H1 (cell line): ENCODE data around the gene POMT2. TPM values are rescaled to one million over a fixed set of nuclear protein-coding genes. Genes with fewer than 3 reads are reported as not detected.
A peak's percentile ranks its signal among the peaks of the same experiment; 100 is the strongest.

Experiments used
- CTCF ChIA-PET: fragments of 300-600 bp; sonication (Branson Sonifier 250); formaldehyde crosslinking; loops from one replicate; lab custom pipeline; 2021; ENCODE audit not compliant: partially characterized antibody; lab: Charles Lee
- POLR2A ChIA-PET: fragments of 300-600 bp; sonication (Branson Sonifier 250); formaldehyde crosslinking; loops from one replicate; lab custom pipeline; 2021; ENCODE audit warnings: inconsistent platforms; ENCODE audit not compliant: partially characterized antibody; lab: Charles Lee
- DNase-seq, 2 experiments: peaks; one replicate each; pipeline versions ENCODE4 v3.0.0 to v3.0.0-alpha.2; 2010 to 2022; ENCODE audit warnings: low spot score in 2 of 2, low read depth in 1 of 2, mixed read lengths in 1 of 2
- FAIRE-seq: peaks from 2 replicates; lab custom pipeline; 2011; peaks lifted over from hg19 to GRCh38; lab: Jason Lieb, UNC
- H2AFZ ChIP-seq: 2 replicates; pipeline ENCODE4 v1.8.1; 2012; ENCODE audit warnings: low read length, inconsistent platforms
- H2AK5ac ChIP-seq: 2 replicates; pipeline ENCODE4 v1.6.1; 2013; ENCODE audit warnings: low read depth, low read length
- H2BK120ac ChIP-seq: replicated peaks from 2 replicates; pipeline ENCODE3; 2013; ENCODE audit warnings: low read depth, low read length, inconsistent platforms
- H2BK12ac ChIP-seq: 2 replicates; pipeline ENCODE4 v1.6.1; 2013; ENCODE audit warnings: low read depth, low read length
- H2BK15ac ChIP-seq: 2 replicates; pipeline ENCODE4 v1.6.1; 2013; ENCODE audit warnings: low read length
- H2BK20ac ChIP-seq: 2 replicates; pipeline ENCODE4 v1.6.1; 2013; ENCODE audit warnings: low read length
- H2BK5ac ChIP-seq: 2 replicates; pipeline ENCODE4 v1.6.1; 2013; ENCODE audit warnings: low read depth, low read length
- H3K14ac ChIP-seq: 2 replicates; pipeline ENCODE4 v1.6.1; 2013; ENCODE audit warnings: inconsistent platforms; ENCODE audit not compliant: insufficient read length
- H3K18ac ChIP-seq: 2 replicates; pipeline ENCODE4 v1.6.1; 2013; ENCODE audit warnings: low read length; ENCODE audit errors: extremely low read depth
- H3K23ac ChIP-seq: 2 replicates; pipeline ENCODE4 v1.6.1; 2013; ENCODE audit warnings: inconsistent platforms; ENCODE audit not compliant: insufficient read length
- H3K23me2 ChIP-seq: 2 replicates; pipeline ENCODE4 v1.6.1; 2013; ENCODE audit warnings: low read depth, low read length
- H3K27ac ChIP-seq: 2 replicates; pipeline ENCODE4 v1.6.1; 2011; ENCODE audit warnings: low read depth, low read length, inconsistent platforms
- H3K27me3 ChIP-seq, 4 experiments: replicated peaks in 1 of 4; 1 replicate in 1 of 4; 2 replicates in 3 of 4; pipeline versions ENCODE4 v1.6.1 to v1.8.1; 2011 to 2013; ENCODE audit warnings: low read length in 3 of 4, mild to moderate bottlenecking in 3 of 4, inconsistent platforms in 2 of 4, mixed read lengths in 2 of 4, moderate library complexity in 1 of 4; ENCODE audit not compliant: control insufficient read depth in 3 of 4, insufficient read depth in 3 of 4; ENCODE audit errors: extremely low read depth in 1 of 4
- H3K36me3 ChIP-seq, 4 experiments: 2 replicates each; pipeline versions ENCODE4 v1.6.1 to v1.8.1; 2011 to 2013; ENCODE audit warnings: mild to moderate bottlenecking in 4 of 4, low read length in 3 of 4, moderate library complexity in 2 of 4, control low read depth in 1 of 4, inconsistent platforms in 1 of 4; ENCODE audit not compliant: insufficient read depth in 4 of 4, control insufficient read depth in 2 of 4
- H3K4ac ChIP-seq: replicated peaks from 2 replicates; pipeline ENCODE3; 2013; ENCODE audit warnings: low read length, low read depth, mixed read lengths, inconsistent platforms; ENCODE audit not compliant: insufficient read length
- H3K4me1 ChIP-seq, 4 experiments: replicated peaks in 1 of 4; 1 replicate in 1 of 4; 2 replicates in 3 of 4; pipeline versions ENCODE4 v1.6.1 to v1.8.1; 2011 to 2013; ENCODE audit warnings: low read length in 3 of 4, inconsistent platforms in 2 of 4, mixed read lengths in 1 of 4; ENCODE audit not compliant: insufficient read depth in 4 of 4, control insufficient read depth in 3 of 4
- H3K4me2 ChIP-seq, 2 experiments: 2 replicates each; pipeline versions ENCODE4 v1.6.1 to v1.8.1; 2011 to 2013; ENCODE audit warnings: low read depth in 2 of 2, low read length in 2 of 2, control low read depth in 1 of 2, inconsistent platforms in 1 of 2, mild to moderate bottlenecking in 1 of 2; ENCODE audit not compliant: insufficient read depth in 1 of 2
- H3K4me3 ChIP-seq, 4 experiments: fragments of 200-600, 300-600 bp in 1 of 4; sonication (generic), shearing (Covaris generic), sonication (Bioruptor Twin) in 1 of 4; 2 replicates each; pipeline versions ENCODE4 v1.5.1 to v1.8.1; 2011 to 2016; ENCODE audit warnings: low read length in 4 of 4, low read depth in 3 of 4, control low read depth in 2 of 4, inconsistent platforms in 2 of 4, mild to moderate bottlenecking in 2 of 4, mixed read lengths in 1 of 4, moderate library complexity in 1 of 4; ENCODE audit not compliant: insufficient read depth in 2 of 4; ENCODE audit errors: extremely low read depth in 1 of 4
- H3K56ac ChIP-seq: replicated peaks from 2 replicates; pipeline ENCODE3; 2013; ENCODE audit warnings: low read depth, mild to moderate bottlenecking, mixed read lengths, low read length, inconsistent platforms; ENCODE audit not compliant: insufficient read length
- H3K79me1 ChIP-seq: 2 replicates; pipeline ENCODE4 v1.6.1; 2013; ENCODE audit warnings: low read depth, low read length, control low read depth
- H3K79me2 ChIP-seq, 2 experiments: 2 replicates each; pipeline versions ENCODE4 v1.6.1 to v1.8.1; 2012 to 2013; ENCODE audit warnings: low read length in 2 of 2, mild to moderate bottlenecking in 2 of 2, inconsistent platforms in 1 of 2; ENCODE audit not compliant: insufficient read depth in 2 of 2, control insufficient read depth in 1 of 2
- H3K9ac ChIP-seq, 4 experiments: replicated peaks in 1 of 4; 1 replicate in 1 of 4; 2 replicates in 3 of 4; pipeline versions ENCODE4 v1.6.1 to v1.8.1; 2011 to 2013; ENCODE audit warnings: low read depth in 3 of 4, low read length in 3 of 4, control low read depth in 2 of 4, mild to moderate bottlenecking in 2 of 4, moderate library complexity in 2 of 4, inconsistent platforms in 1 of 4; ENCODE audit errors: extremely low read depth in 1 of 4
- H3K9me3 ChIP-seq, 2 experiments: 2 replicates each; pipeline versions ENCODE4 v1.6.1 to v1.8.1; 2012 to 2013; ENCODE audit warnings: mild to moderate bottlenecking in 2 of 2, moderate library complexity in 2 of 2, control low read depth in 1 of 2, inconsistent platforms in 1 of 2, low read depth in 1 of 2, low read length in 1 of 2, mixed read lengths in 1 of 2; ENCODE audit not compliant: insufficient read depth in 2 of 2
- H4K20me1 ChIP-seq, 2 experiments: replicated peaks in 1 of 2; 2 replicates each; pipeline versions ENCODE3 to v1.8.1; 2011 to 2013; ENCODE audit warnings: inconsistent platforms in 2 of 2, low read length in 2 of 2, mild to moderate bottlenecking in 1 of 2; ENCODE audit not compliant: insufficient read depth in 2 of 2, control insufficient read depth in 1 of 2
- H4K5ac ChIP-seq: 2 replicates; pipeline ENCODE4 v1.6.1; 2013; ENCODE audit warnings: low read length, low read depth, mixed read lengths, inconsistent platforms; ENCODE audit not compliant: insufficient read length
- H4K8ac ChIP-seq: 2 replicates; pipeline ENCODE4 v1.8.0; 2013; ENCODE audit warnings: mild to moderate bottlenecking, moderate library complexity, low read length, inconsistent platforms; ENCODE audit not compliant: insufficient read depth; ENCODE audit errors: extremely low read depth
- H4K91ac ChIP-seq: replicated peaks from 2 replicates; pipeline ENCODE3; 2013; ENCODE audit warnings: low read length, mixed read lengths, inconsistent platforms; ENCODE audit not compliant: insufficient read length
- HDAC2 ChIP-seq, 2 experiments: fragments of 300-600 bp in 1 of 2; sonication (generic) in 1 of 2; IDR thresholded peaks; 2 replicates each; pipeline ENCODE4 v1.6.1; 2011 to 2012; ENCODE audit warnings: low read depth in 2 of 2, low read length in 2 of 2, mild to moderate bottlenecking in 2 of 2, moderate library complexity in 2 of 2, borderline replicate concordance in 1 of 2, inconsistent platforms in 1 of 2
- SUZ12 ChIP-seq: fragments of 200-600 bp; sonication (generic); IDR thresholded peaks from 2 replicates; pipeline ENCODE4 v1.6.1; 2012; ENCODE audit warnings: mild to moderate bottlenecking, inconsistent platforms, low read length, moderate library complexity, mixed read lengths
- WGBS, 2 experiments: shearing (Covaris generic) in 1 of 2; methylation state at CpG; one replicate each; pipeline versions ENCODE4 v1.1.6 to v1.1.7; 2013 to 2015; ENCODE audit warnings: low lambda C conversion rate in 2 of 2, mixed read lengths in 2 of 2, inconsistent platforms in 1 of 2, low coverage in 1 of 2, missing lambda C conversion rate in 1 of 2; ENCODE audit not compliant: insufficient replicate concordance in 2 of 2, insufficient coverage in 1 of 2, insufficient read length in 1 of 2; ENCODE audit errors: extremely low coverage in 1 of 2, missing lambda C conversion rate in 1 of 2; 5-methylcytosine and 5-hydroxymethylcytosine counted together
- polyA plus RNA-seq, 7 experiments: library from polyadenylated mRNA; depleted of rRNA in 3 of 7; stranded (reverse) in 5 of 7; unstranded in 2 of 7; fragments of >200 nt in 5 of 7; fragments of 200-250 nt in 2 of 7; gene quantifications; 1 replicate in 5 of 7; 2 replicates in 1 of 7; 4 replicates in 1 of 7; pipeline versions ENCODE4 v1.2.1 to v1.2.3, GENCODE V29; 2011 to 2013; ENCODE audit warnings: missing spikeins in 2 of 7, mixed read lengths in 2 of 7
- total RNA-seq: library from RNA; stranded (reverse); fragmentation: NEBNext Ultra II Directional; extraction: Animal tissue kit (Norgen Biotek cat#: 25700); gene quantifications from 2 replicates; pipeline ENCODE4 v1.2.1, GENCODE V29; 2021

POMT2 gene
- total and polyA plus RNA-seq, 2 of the 8 experiments (the other 6 are each of a cell fraction or from before 2014, with no cell fraction given), result 20.8 to 44.9 TPM

GRCh38 chr14:77265561-77266335, 54.9 kb downstream of the POMT2 start:
- H3K23me2 ChIP-seq, result peaks cover 2% of the 10 kb centered on the region; the same call in 1 of the 2 replicates
- H3K79me1 ChIP-seq, result no peaks in the 10 kb centered on the region
- 0 out of 8 replicates have a peak, but pooled peaks cover 0 to 4% (median 0%) of the 10 kb centered on the region in 4 experiments for H3K36me3 ChIP-seq
- no peak overlapping the region for H3K4me3 ChIP-seq
- no peaks in the 10 kb centered on the region for H4K20me1 ChIP-seq
- POLR2A ChIA-PET, result interaction anchor here (1.0 to 1.5 kb wide), 3 partner anchors 8 to 55 kb away, joined by 3 to 7 read pairs (median 5); partner anchors contain the start of genes GSTZ1 and POMT2
- H2BK15ac ChIP-seq, result no peak overlapping the region
- no peak for DNase-seq
- H3K4me2 ChIP-seq, result no peak overlapping the region
- no peak overlapping the region for H3K4ac ChIP-seq
- no peak overlapping the region for H2AK5ac ChIP-seq
- peak; percentile 35; the same call in 1 of the 2 replicates for TF ChIP-seq SUZ12
- TF ChIP-seq HDAC2 (IDR thresholded peaks at IDR 0.05; ENCODE audit: borderline replicate concordance in 1 of 2, low read depth in 2 of 2, low read length in 2 of 2), result no peak
- H4K91ac ChIP-seq, result no peak overlapping the region
- no peak overlapping the region for H3K23ac ChIP-seq
- CTCF ChIA-PET, result interaction anchor here (0.6 to 5.8 kb wide), 17 partner anchors 10 to 390 kb away, joined by 3 to 25 read pairs (median 4); no protein-coding TSS in a partner anchor
- H3K79me2 ChIP-seq, result no peaks in the 10 kb centered on the region
- FAIRE-seq, result no peak
- H3K9ac ChIP-seq, result no peak overlapping the region
- peaks cover 8 to 26% (median 20%) of the 10 kb centered on the region in 4 experiments; a peak in 6 of 7 replicates for H3K27me3 ChIP-seq
- H2BK20ac ChIP-seq, result 0 out of 2 replicates have a peak overlapping the region, but pooled peaks have one; percentile 32
- no peak overlapping the region for H4K5ac ChIP-seq
- no peak overlapping the region for H2BK12ac ChIP-seq
- H3K14ac ChIP-seq, result no peak overlapping the region
- WGBS, 2 experiments, result 82% methylated on average over 13 of the region's 16 CpGs; no CpG with 5 or more reads in 1 of the 2 experiments
- H2AFZ ChIP-seq, result no peak overlapping the region
- no peaks in the 10 kb centered on the region for H3K9me3 ChIP-seq
- peaks cover 0 to 6% (median under 1%) of the 10 kb centered on the region in 4 experiments; a peak in 2 of 7 replicates for H3K4me1 ChIP-seq
- H4K8ac ChIP-seq, result no peak overlapping the region
- H3K18ac ChIP-seq, result no peak overlapping the region
- no peak overlapping the region for H2BK5ac ChIP-seq
- no peak overlapping the region for H3K27ac ChIP-seq
- no peak overlapping the region for H2BK120ac ChIP-seq
- no peak overlapping the region for H3K56ac ChIP-seq
